IMR-90 (cell line): ENCODE results near the gene ABT1. TPM values are rescaled to one million over a fixed set of nuclear protein-coding genes. Genes with fewer than 3 reads are reported as not detected.

Source experiments
- BHLHE40 ChIP-seq: fragments of 150-350 bp; IDR thresholded peaks from 2 replicates; pipeline ENCODE4 v1.6.1; 2016; ENCODE audit warnings: mild to moderate bottlenecking, low read depth, low read length
- ELK1 ChIP-seq: fragments of 150-350 bp; IDR thresholded peaks from 2 replicates; pipeline ENCODE4 v1.6.1; 2016; ENCODE audit warnings: low read depth, mild to moderate bottlenecking, low read length, moderate library complexity, borderline replicate concordance
- FOS ChIP-seq: fragments of 150-350 bp; IDR thresholded peaks from 2 replicates; pipeline ENCODE4 v1.6.1; 2016; ENCODE audit warnings: low read depth, low read length
- MAFK ChIP-seq: IDR thresholded peaks from 2 replicates; pipeline ENCODE4 v1.6.1; 2012; ENCODE audit warnings: low read depth, low read length, improper control_type of control experiment
- MXI1 ChIP-seq: IDR thresholded peaks from 2 replicates; pipeline ENCODE4 v1.6.1; 2012; ENCODE audit warnings: low read depth, mild to moderate bottlenecking, low read length, moderate library complexity, borderline replicate concordance
- NFE2L2 ChIP-seq: fragments of 150-350 bp; IDR thresholded peaks from 2 replicates; pipeline ENCODE4 v1.6.1; 2016; ENCODE audit warnings: low read depth, mild to moderate bottlenecking, low read length
- polyA plus RNA-seq, 3 experiments: library from polyadenylated mRNA; depleted of rRNA; stranded (reverse); fragments of >200 nt; gene quantifications; 2 replicates each; pipeline ENCODE4 v1.2.3, GENCODE V29; 2012; ENCODE audit warnings: low replicate concordance in 1 of 3
- total RNA-seq: library from RNA; depleted of rRNA; stranded (reverse); fragments of >200 nt; gene quantifications from 2 replicates; pipeline ENCODE4 v1.2.3, GENCODE V29; 2012

Gene ABT1
- total and polyA plus RNA-seq, 2 of the 4 experiments (the other 2 are of a cell fraction): 15.2 to 15.4 TPM

- TF ChIP-seq ELK1 (no peak), MXI1 (no peak), FOS (peak; percentile 81), NFE2L2 (peak; percentile 36; the same call in 1 of the 2 replicates), MAFK (no peak), BHLHE40 (no peak)
These were observed 40.3 kb upstream of the ABT1 start (continued) for GRCh38 chr6:26556263-26557070.
